GM13976 (cell line): ENCODE data around the gene GCGR.

ENCODE experiments used
- DNase-seq: peaks from one replicate; pipeline ENCODE4 v3.0.0; 2012; ENCODE audit warnings: low spot score
- in situ Hi-C: fragments of 300-500 bp; cut with MboI; formaldehyde crosslinking; loops from one replicate; pipeline ENCODE4 v1.12.0; 2022; ENCODE audit warnings: low sequenced_read_pairs, mixed read lengths, inconsistent platforms; ENCODE audit not compliant: unreplicated experiment
- TF ChIP-seq, protein P1 (sequence below): IDR thresholded peaks from 2 replicates; pipeline ENCODE4 v1.5.1; 2012; ENCODE audit warnings: borderline replicate concordance, mild to moderate bottlenecking; ENCODE audit not compliant: insufficient read depth; ENCODE audit errors: extremely low read depth, missing control alignments, control extremely low read depth

The GCGR gene

DNA sequence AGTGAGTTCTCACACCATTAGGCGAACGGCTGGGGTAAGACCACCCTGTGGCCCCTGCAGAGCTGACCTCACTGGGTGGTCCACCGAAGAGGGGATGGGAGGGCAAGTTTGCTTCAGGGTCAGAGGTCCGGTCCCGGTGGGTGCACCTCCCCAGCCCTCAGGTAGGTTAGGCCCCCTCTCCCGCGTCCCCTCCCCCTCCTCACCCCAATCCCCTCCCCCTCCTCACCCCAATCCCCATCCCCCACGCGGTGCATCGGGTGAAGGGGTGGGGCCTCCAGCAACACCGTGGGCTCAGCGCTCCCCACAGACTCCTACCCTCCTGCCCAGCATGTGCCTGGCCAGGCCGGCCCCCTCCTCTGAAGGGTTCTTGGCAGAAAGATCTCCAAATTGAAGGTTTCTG, 15.8 kb downstream of the GCGR start:
- in situ Hi-C loops = no loop called here
- DNase-seq = no peak
- TF ChIP-seq, protein P1, sequence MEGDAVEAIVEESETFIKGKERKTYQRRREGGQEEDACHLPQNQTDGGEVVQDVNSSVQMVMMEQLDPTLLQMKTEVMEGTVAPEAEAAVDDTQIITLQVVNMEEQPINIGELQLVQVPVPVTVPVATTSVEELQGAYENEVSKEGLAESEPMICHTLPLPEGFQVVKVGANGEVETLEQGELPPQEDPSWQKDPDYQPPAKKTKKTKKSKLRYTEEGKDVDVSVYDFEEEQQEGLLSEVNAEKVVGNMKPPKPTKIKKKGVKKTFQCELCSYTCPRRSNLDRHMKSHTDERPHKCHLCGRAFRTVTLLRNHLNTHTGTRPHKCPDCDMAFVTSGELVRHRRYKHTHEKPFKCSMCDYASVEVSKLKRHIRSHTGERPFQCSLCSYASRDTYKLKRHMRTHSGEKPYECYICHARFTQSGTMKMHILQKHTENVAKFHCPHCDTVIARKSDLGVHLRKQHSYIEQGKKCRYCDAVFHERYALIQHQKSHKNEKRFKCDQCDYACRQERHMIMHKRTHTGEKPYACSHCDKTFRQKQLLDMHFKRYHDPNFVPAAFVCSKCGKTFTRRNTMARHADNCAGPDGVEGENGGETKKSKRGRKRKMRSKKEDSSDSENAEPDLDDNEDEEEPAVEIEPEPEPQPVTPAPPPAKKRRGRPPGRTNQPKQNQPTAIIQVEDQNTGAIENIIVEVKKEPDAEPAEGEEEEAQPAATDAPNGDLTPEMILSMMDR = no peak

DNA sequence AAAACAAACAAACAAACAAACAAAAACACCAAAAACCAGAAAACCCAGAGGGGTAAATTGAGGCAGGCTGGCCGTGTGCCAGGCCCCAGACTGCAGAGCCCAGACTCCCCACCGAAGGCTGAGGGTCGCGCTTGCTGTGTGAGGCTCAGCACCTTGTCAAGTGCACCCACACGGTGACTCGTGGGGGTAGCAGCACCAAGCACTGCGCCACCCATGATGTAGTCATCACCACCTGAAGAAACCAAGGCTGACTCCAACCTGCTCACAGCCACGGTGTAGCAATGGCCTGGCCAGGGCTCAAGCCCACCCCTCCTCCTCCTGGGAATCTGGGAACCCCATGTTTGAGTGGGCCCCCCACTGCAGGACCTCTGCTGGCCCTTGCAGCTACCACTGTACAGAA, 17.2 kb downstream of the GCGR start:
- in situ Hi-C loops = no loop called here
- TF ChIP-seq, protein P1 = no peak
- no peak for DNase-seq

DNA sequence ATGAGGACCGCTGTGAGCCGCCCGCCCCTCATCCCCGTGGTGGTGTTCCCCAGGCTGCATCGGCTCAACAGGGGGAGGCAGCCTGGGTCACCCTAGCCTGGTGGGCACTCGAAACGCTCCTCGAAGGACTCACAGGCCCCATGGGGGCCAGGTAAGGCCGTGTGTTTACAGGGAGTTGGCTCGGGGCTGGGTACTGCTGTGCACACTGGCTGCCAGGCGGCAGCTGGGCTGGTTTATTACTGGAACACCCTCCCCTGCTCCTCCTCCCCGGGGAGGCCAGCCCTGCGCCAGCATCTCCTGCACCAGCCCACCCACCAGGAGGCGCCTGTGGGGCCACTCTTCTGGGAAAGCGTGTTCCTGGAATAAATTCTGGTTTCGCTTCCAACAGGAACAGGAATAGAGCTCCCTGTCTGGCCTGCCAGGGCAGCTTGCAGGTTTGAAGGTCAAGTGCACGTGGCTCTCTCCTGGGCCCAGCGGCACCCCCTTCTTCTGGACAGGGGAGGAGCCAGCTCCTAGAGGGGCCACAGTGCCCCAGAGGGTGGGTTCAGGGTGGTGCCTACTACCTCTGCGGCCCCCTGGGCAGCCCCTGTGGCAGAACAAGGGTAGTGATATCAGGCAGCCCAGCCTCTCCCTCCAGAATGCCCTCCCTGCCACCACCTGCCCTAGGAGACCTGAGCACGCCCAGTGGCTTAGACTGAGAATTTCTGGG, 17.8 kb downstream of the GCGR start:
- TF ChIP-seq, protein P1 = no peak
- DNase-seq = no peak
- in situ Hi-C loops = no loop called here

DNA sequence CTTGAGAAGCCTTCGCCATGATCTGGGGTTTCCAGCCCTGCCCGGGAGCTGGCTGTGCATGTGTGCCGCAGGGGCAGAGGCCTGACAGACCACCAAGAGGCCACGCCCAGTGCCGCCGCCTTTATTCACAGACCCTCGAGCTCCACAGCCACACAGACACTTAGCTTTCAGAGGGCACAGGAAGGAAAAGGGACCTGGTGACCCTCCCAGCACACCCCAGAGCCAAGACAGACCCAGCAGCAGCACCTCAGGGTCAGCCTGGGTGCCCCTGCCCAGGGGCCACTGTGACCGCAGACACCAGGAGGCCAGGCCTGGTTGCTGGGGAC, 18.3 kb downstream of the GCGR start:
- in situ Hi-C loops = no loop called here
- TF ChIP-seq, protein P1 = no peak
- DNase-seq = no peak

DNA sequence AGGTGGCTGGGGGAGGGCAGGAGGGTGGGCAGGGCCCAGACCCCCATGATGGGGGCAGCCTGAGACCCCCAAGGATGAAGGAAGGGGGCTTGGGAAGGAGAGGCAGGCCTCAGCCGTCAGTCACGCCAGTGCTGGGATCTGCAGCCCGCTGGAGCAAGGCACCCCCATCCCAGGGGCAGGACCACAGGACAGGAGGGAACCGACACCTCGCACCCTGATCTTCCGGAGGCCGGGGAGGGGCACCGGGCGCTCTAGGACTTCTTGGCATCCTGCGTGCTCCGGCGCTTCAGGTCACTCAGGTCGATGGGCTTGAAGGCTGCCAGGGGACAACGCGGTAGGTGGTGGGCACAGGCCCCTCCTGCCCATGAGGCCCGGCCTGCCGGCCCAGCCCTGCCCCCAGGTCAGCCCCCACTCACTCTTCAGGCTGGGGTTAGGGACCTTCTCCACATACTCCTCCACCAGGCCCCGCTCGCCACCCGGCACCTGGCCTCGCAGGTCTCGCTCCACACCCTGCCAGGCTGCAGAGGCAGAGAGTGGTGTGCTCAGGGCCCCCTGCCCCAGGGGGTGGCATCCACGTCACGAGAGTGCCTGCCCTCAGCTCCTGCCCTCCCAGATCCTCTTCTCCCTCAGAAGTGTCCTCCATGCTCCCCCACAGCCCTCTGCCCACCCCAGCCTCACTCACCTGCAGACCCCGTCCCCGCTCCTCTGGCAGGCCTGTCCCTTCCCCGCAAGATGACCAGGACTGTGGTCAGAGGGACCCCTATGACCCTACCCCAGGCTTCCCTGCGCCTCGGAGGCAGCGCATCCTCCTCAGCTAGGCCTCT, 19.3 kb downstream of the GCGR start:
- TF ChIP-seq, protein P1 = no peak
- in situ Hi-C loops = no loop called here
- DNase-seq = no peak

DNA sequence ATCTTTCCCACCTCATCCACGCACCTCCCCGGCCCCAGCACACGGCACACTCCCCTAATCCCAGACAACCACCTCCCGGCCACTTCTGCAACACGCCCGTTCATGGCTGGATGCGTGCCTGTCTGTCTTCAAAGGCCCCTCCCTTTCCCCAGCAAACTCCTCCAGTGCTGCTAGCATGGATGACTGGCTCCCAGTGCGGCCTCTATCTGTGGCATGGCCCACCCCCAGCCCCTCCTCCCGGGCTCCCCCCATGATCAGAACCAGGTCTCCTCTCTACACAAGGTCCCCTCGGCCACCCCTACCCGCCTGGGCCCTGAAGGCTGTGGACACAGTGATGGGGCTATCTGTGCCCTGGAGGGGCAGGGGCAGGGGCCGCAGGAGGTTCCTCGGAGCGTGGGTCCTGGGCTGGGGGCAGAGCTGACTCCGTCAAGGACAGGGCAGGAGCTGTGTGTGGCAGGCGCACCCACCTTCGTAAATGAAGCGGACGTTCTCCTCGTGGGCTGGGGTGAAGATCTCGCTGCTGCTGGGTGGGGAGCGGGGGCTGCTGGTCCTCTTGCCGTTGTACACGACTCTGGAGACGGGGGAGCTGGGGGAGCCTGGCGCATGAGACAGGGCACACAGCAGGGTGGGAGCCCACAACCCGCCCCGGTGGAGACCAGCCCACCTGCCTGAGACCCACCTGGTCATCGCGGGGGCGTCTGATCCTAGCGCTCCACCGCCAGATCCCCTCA, 20.0 kb downstream of the GCGR start:
- DNase-seq = no peak
- in situ Hi-C loops = no loop called here
- TF ChIP-seq, protein P1 = no peak
